Right ventricle myocardium superior (tissue), 1 donor: ENCODE results near the gene FGG. TPM values are rescaled to one million over a fixed set of nuclear protein-coding genes. Genes with fewer than 3 reads are reported as not detected.

Experiments
- ATAC-seq: fragments of 200-7000 bp; cut with Tn5 transposase; one replicate; pipeline ENCODE4 v1.9.1; 2020; ENCODE audit warnings: mild to moderate bottlenecking; ENCODE audit not compliant: poor library complexity
- DNase-seq: peaks from one replicate; pipeline ENCODE4 v3.0.0-alpha.2; 2020
- intact Hi-C: fragments of 100-400 bp; cut with DNase I; formaldehyde crosslinking; loops from one replicate; pipeline ENCODE4 v1.11.2; 2022
- total RNA-seq: library from RNA; stranded (reverse); fragmentation: NEBNext Ultra II Directional; extraction: Animal tissue kit (Norgen Biotek cat#: 25700); gene quantifications from one replicate; pipeline ENCODE4 v1.2.1, GENCODE V29; 2021
- donor health status: DM: no; HTN: yes; CAD: no; lungs with severe emphysema.

Gene FGG
- total RNA-seq, 1 donor from 2014 or later: not detected

- DNase-seq (no peak), ATAC-seq (no peak)
- intact Hi-C loops: no loop called here
Observed at GRCh38 chr4:154565704-154566103, 46.8 kb downstream of the FGG start.

- no peak for ATAC-seq
- intact Hi-C loops: no loop called here
Observed at GRCh38 chr4:154564311-154564710, 48.1 kb downstream of the FGG start.

GRCh38 chr4:154562697-154563254, 49.7 kb downstream of the FGG start, which contains the start of gene FGB:
Gene FGB (plus strand): TSS chr4:154563011. CDS start chr4:154563019, 8 bp downstream.
- intact Hi-C loops: no loop called here
- no peak for ATAC-seq
- no peak for DNase-seq

More at GRCh38 chr4:154564311-154564710, 48.1 kb downstream of the FGG start:
- DNase-seq: no peak

GRCh38 chr4:154560824-154561231, 51.6 kb downstream of the FGG start:
- intact Hi-C loops: no loop called here
- ATAC-seq (no peak), DNase-seq (no peak)

- intact Hi-C loops: no loop called here
- DNase-seq (no peak), ATAC-seq (no peak)
Observed at GRCh38 chr4:154560419-154560801, 52.0 kb downstream of the FGG start.

GRCh38 chr4:154559494-154560418, 52.7 kb downstream of the FGG start:
- intact Hi-C loops: loop anchor here (10.0 kb wide), 1 partner anchor 215 kb away; no protein-coding TSS in a partner anchor
- DNase-seq: no peak
- no peak for ATAC-seq

GRCh38 chr4:154559141-154559493, 53.3 kb downstream of the FGG start:
- intact Hi-C loops: loop anchor here (10.0 kb wide), 1 partner anchor 216 kb away; no protein-coding TSS in a partner anchor
- ATAC-seq: no peak
- no peak for DNase-seq

Other genes starting within 250 kb of the FGG start
- gene DCHS2, start 120.9 kb downstream of the FGG start, total RNA-seq: not detected
- 35.9 TPM for gene PLRG1, start 62.3 kb downstream of the FGG start, total RNA-seq
- 0.51 TPM for gene FGB, start 49.6 kb downstream of the FGG start, total RNA-seq
- gene FGA, start 21.9 kb downstream of the FGG start, total RNA-seq: 0.46 TPM
- not detected for gene LRAT, start 131.3 kb upstream of the FGG start, total RNA-seq
- gene RBM46, start 168.6 kb upstream of the FGG start, total RNA-seq: not detected